NT2/D1 (cell line): ENCODE measurements around the gene AGAP1.

Experiments used
- DNase-seq: peaks from one replicate; pipeline ENCODE4 v3.0.0-alpha.2; 2011; ENCODE audit warnings: low read depth, low spot score
- H3K27me3 ChIP-seq: 2 replicates; pipeline ENCODE4 v1.6.0; 2011; ENCODE audit warnings: mild to moderate bottlenecking; ENCODE audit not compliant: insufficient read length, insufficient read depth
- H3K36me3 ChIP-seq: 2 replicates; pipeline ENCODE4 v1.6.1; 2011; ENCODE audit warnings: mild to moderate bottlenecking, low read length, mixed read lengths; ENCODE audit not compliant: insufficient read depth, insufficient read length
- H3K4me1 ChIP-seq: 2 replicates; pipeline ENCODE4 v1.5.1; 2011; ENCODE audit not compliant: insufficient read depth, insufficient read length
- H3K4me3 ChIP-seq: 2 replicates; pipeline ENCODE4 v1.5.1; 2011; ENCODE audit warnings: low read depth; ENCODE audit not compliant: insufficient read length
- H3K9ac ChIP-seq: 2 replicates; pipeline ENCODE4 v1.6.0; 2011; ENCODE audit warnings: low read depth; ENCODE audit not compliant: insufficient read length
- H3K9me3 ChIP-seq: 2 replicates; pipeline ENCODE4 v1.5.1; 2011; ENCODE audit warnings: mild to moderate bottlenecking, low read length; ENCODE audit not compliant: insufficient read depth
- SUZ12 ChIP-seq: IDR thresholded peaks from 2 replicates; pipeline ENCODE4 v1.6.1; 2011; ENCODE audit not compliant: insufficient read length, insufficient read depth; ENCODE audit errors: extremely low read depth
- YY1 ChIP-seq: IDR thresholded peaks from 2 replicates; pipeline ENCODE4 v1.6.1; 2011; ENCODE audit not compliant: insufficient read length, insufficient read depth
- ZNF274 ChIP-seq: IDR thresholded peaks from 2 replicates; pipeline ENCODE4 v1.6.1; 2011; ENCODE audit warnings: mild to moderate bottlenecking, low read depth, low read length

Gene AGAP1

DNA sequence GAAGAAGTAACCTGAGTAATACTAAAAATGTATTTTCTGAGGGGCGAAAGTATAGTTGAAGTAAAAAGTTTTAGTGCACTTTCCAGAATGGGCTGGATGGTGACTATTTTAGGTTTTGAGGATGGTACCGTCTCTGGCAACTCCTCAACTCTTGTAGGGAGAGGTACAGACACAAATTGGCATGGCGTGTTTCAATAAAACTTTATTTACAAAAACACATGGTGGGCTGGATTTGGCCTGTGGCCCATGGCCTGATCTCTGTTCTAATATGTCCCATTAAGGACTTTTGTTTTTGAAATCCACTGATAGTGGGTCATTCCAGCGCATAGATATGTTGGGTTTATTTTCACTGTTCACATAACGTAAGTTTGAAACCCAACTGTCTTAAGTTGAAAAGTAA is 132.8 kb downstream of the AGAP1 start:
- TF ChIP-seq YY1 = no peak
- TF ChIP-seq SUZ12 = no peak
- no peak for TF ChIP-seq ZNF274
- no peak overlapping the region for H3K9ac ChIP-seq
- H3K36me3 ChIP-seq = no peaks in the 10 kb centered on the region
- peaks cover 4% of the 10 kb centered on the region for H3K4me1 ChIP-seq
- peaks cover 5% of the 10 kb centered on the region; the same call in 1 of the 2 replicates for H3K9me3 ChIP-seq
- DNase-seq = no peak
- H3K27me3 ChIP-seq = no peaks in the 10 kb centered on the region
- H3K4me3 ChIP-seq = no peak overlapping the region

DNA sequence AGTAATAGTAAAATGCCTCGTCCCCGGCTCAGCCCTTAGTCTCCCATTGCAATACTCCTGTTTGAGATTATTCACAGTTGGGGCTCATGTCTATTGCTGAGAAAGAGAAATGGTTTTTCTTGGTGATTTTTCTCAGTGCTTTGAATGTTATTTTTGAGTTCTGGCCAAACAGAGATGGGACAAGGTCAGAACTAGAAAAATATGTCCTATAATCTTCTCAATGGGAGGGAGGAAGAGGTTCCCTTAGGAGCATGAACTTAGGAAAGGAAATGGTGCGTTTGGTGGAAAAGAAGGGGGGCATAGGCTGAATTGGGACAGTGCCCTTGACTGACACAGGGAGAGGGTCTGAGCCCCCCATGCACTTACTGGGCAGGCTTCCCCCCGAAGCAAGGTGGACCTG is 133.8 kb downstream of the AGAP1 start:
- no peak for DNase-seq
- Histone ChIP-seq H3K27me3 (no peaks in the 10 kb centered on the region), H3K36me3 (no peaks in the 10 kb centered on the region), H3K9me3 (peaks cover 5% of the 10 kb centered on the region; the same call in 1 of the 2 replicates), H3K4me1 (peaks cover 4% of the 10 kb centered on the region), H3K9ac (no peak overlapping the region), H3K4me3 (no peak overlapping the region)
- no peak for TF ChIP-seq SUZ12
- no peak for TF ChIP-seq ZNF274
- TF ChIP-seq YY1 = no peak

DNA sequence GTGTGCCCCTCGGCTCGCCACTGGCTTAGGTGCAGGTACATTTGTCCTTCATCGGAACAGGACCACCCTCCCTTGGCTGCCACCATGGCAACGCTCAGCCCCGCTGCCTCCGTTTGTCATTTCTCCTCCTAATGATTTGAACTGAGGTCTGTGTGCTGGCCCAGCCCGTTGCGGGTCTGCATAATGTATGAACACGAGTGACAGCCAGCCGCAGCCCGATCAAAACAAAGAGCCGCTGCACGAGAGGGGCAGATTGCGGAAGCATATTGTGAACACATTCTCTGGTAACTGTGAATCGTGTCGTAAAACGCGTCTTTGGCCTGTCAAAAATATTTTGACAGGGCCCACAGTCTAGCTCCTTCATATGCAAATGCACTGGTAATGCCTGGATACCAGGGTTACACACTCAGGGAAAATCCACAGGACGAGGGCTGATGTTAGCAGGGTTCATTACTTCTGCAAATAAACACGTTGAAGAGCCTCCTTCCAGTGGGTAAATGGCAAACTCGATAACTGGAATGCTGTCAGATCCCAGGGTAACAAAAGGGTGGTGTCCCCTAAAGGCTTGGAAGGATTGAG is 137.0 kb downstream of the AGAP1 start:
- DNase-seq = no peak
- no peaks in the 10 kb centered on the region for H3K9me3 ChIP-seq
- no peak overlapping the region for H3K4me3 ChIP-seq
- no peaks in the 10 kb centered on the region for H3K4me1 ChIP-seq
- H3K36me3 ChIP-seq = no peaks in the 10 kb centered on the region
- TF ChIP-seq ZNF274 = no peak
- no peak for TF ChIP-seq SUZ12
- no peak for TF ChIP-seq YY1
- no peaks in the 10 kb centered on the region for H3K27me3 ChIP-seq
- no peak overlapping the region for H3K9ac ChIP-seq

DNA sequence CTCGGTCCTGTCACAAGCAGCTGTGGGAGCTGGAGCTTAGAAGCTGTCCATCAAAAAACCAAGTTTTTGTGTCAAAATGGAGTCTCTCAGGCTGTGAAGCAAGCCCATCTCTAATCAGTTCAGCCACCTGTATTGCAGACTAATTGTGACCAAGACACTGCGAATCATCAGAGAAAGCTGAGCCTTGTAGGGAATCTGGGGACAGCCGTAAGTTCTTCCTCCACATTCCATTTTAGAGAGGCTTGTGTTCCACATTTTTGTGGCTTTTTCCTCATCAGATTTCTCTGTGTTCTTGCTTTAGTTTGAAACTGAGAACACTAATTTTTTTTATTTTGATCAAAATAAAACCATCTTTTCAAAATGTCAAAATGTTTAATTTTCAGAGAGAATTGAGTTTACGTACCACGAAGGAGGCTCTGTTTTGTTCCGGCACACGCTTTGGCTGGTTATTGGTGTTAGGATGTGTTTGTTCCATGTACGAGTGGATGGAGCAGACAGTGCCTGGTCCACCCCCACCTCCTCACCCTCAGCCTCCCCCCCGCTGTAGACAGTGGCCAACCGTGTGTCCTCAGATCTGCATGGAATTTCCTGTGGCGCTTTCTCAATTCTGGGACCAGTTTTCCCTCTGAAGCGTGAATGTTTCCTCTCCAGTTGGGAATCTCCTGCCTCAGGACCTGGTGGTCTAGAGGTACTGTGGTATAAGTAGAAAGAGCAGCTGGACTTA is 140.8 kb downstream of the AGAP1 start:
- no peaks in the 10 kb centered on the region for H3K27me3 ChIP-seq
- H3K4me3 ChIP-seq = no peak overlapping the region
- no peaks in the 10 kb centered on the region for H3K9me3 ChIP-seq
- H3K9ac ChIP-seq = no peak overlapping the region
- H3K4me1 ChIP-seq = peaks cover 6% of the 10 kb centered on the region
- no peaks in the 10 kb centered on the region for H3K36me3 ChIP-seq
- TF ChIP-seq ZNF274 = no peak
- no peak for TF ChIP-seq YY1
- no peak for TF ChIP-seq SUZ12
- no peak for DNase-seq

DNA sequence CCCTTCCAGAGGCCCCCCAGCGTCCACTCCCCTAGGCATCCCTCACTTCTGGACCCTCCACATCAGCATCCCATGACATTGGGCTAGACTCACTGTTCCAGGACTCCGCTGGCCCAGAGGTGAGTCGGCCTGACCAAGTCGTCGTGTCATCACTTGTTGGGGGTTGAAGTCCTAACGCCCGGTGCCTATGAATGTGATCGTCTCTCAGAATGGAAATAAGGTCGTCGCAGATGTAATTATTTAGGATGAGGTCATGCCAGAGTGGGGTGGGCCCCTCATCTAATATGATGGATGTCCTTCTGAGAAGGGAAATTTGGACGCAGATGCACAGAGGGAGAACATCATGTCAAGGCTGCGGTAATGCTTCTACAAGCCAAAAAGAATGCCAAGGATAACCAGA is 142.7 kb downstream of the AGAP1 start:
- H3K9ac ChIP-seq = no peak overlapping the region
- TF ChIP-seq SUZ12 = no peak
- no peaks in the 10 kb centered on the region for H3K27me3 ChIP-seq
- H3K9me3 ChIP-seq = no peaks in the 10 kb centered on the region
- H3K4me1 ChIP-seq = peaks cover 6% of the 10 kb centered on the region
- no peaks in the 10 kb centered on the region for H3K36me3 ChIP-seq
- no peak overlapping the region for H3K4me3 ChIP-seq
- DNase-seq = no peak

DNA sequence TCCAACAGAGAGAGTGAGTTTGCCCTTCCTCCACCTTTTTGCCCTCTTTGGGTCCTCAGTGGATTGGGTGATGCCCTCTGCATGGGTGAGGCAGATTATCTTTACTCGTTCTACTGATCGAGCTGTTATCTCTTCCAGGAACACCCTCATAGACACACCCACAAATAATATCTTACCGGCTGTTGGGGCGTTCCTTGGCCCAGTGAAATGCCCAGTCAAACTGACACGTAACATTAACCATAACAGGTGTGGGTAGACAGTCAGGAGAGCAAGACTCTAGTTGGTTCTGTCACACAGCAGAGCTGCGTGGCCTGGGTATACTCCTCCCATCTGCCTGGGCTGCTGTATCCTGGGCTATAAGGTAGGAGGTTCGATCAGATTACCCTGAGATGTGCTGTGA is 144.1 kb downstream of the AGAP1 start:
- Histone ChIP-seq H3K4me1 (peaks cover 13% of the 10 kb centered on the region), H3K36me3 (no peaks in the 10 kb centered on the region), H3K27me3 (no peaks in the 10 kb centered on the region), H3K9ac (no peak overlapping the region), H3K9me3 (no peaks in the 10 kb centered on the region), H3K4me3 (no peak overlapping the region)
- TF ChIP-seq SUZ12 (no peak), YY1 (no peak), ZNF274 (no peak)
- DNase-seq = no peak

DNA sequence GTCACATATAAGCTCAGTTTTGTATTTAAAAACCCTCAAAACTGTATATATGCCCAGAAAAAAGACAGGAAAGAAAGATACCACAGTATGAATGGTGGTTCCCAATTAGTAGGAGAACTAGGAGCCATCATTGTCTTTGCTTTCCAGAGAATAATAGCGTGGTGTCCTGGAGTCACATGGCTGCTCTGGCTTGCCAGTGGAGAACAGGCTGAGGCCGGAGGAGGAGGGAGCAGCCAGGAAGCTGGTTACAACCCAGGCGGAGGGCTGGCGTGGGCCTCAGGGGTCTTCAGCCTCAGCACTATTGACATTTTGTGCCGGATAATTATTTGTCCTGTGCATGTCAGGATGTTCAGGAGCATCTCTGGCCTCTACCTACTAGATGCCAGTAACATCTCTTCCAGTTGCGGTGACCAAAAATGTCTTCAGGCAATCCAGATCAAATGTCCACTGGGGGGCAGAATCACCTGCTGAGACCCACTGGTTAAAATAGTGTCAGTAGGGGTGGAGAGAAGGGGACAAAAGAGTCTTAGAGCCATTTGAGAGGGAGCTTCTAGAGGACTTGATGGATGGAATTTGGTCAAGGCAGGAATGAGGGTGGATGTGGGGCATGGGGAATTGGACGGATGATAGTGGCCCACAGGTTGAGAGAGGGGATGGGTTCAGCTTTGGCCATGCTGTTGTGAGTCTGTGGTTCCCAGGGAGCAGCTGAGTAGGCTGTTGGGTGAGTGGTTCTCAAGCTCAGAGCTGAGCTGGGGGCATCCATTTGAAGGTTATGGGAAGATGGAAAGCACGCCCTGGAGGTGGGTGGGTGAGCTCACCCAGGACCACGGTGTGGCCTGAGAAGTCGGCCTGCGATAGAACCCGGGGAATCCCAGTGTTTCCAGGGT is 144.9 kb downstream of the AGAP1 start:
- DNase-seq = no peak
- H3K9ac ChIP-seq = no peak overlapping the region
- H3K36me3 ChIP-seq = no peaks in the 10 kb centered on the region
- peaks cover 13% of the 10 kb centered on the region for H3K4me1 ChIP-seq
- no peak overlapping the region for H3K4me3 ChIP-seq
- H3K27me3 ChIP-seq = no peaks in the 10 kb centered on the region
- no peak for TF ChIP-seq SUZ12
- no peak for TF ChIP-seq YY1
- no peak for TF ChIP-seq ZNF274
- no peaks in the 10 kb centered on the region for H3K9me3 ChIP-seq
